GM21723 (cell line): ENCODE data around the gene KCNE4.

Experiments used
- ATAC-seq: cut with Tn5 transposase; IDR thresholded peaks from one replicate; pipeline ENCODE4 v1.9.1; 2021; ENCODE audit warnings: mild to moderate bottlenecking, moderate library complexity; ENCODE audit not compliant: unreplicated experiment

KCNE4 gene

GRCh38 chr2:223051693-223052289, at the start of gene KCNE4:
Gene KCNE4, plus strand, starts transcription at chr2:223052190. Its CDS starts 641 bp downstream, at chr2:223052831.
- ATAC-seq = no peak

- ATAC-seq = no peak
These were observed 48.8 kb upstream of the KCNE4 start for GRCh38 chr2:223003191-223003590.

GRCh38 chr2:223005496-223005895, 46.5 kb upstream of the KCNE4 start:
- no peak for ATAC-seq

GRCh38 chr2:223007531-223007930, 44.5 kb upstream of the KCNE4 start:
- ATAC-seq = no peak

GRCh38 chr2:223008162-223008561, 43.8 kb upstream of the KCNE4 start:
- no peak for ATAC-seq

GRCh38 chr2:223008956-223009355, 43.0 kb upstream of the KCNE4 start:
- ATAC-seq = no peak

GRCh38 chr2:223010641-223011040, 41.3 kb upstream of the KCNE4 start:
- no peak for ATAC-seq

GRCh38 chr2:223012291-223012690, 39.7 kb upstream of the KCNE4 start:
- ATAC-seq = no peak

GRCh38 chr2:223019390-223019930, 32.5 kb upstream of the KCNE4 start:
- no peak for ATAC-seq

GRCh38 chr2:223019987-223020717, 31.8 kb upstream of the KCNE4 start:
- peak; percentile 99 for ATAC-seq

- ATAC-seq = no peak
These were observed 30.9 kb upstream of the KCNE4 start for GRCh38 chr2:223020971-223021675.

- ATAC-seq = no peak
These were observed 25.5 kb upstream of the KCNE4 start for GRCh38 chr2:223026357-223027110.

- no peak for ATAC-seq
These were observed 24.5 kb upstream of the KCNE4 start for GRCh38 chr2:223027442-223027841.

GRCh38 chr2:223029287-223029686, 22.7 kb upstream of the KCNE4 start:
- no peak for ATAC-seq

- no peak for ATAC-seq
These were observed 19.5 kb upstream of the KCNE4 start for GRCh38 chr2:223032187-223033142.

- no peak for ATAC-seq
These were observed 17.6 kb upstream of the KCNE4 start for GRCh38 chr2:223034221-223034975.

- no peak for ATAC-seq
These were observed 15.1 kb upstream of the KCNE4 start for GRCh38 chr2:223036790-223037444.

GRCh38 chr2:223037445-223037800, 14.6 kb upstream of the KCNE4 start:
- ATAC-seq = no peak

GRCh38 chr2:223039618-223040017, 12.4 kb upstream of the KCNE4 start:
- ATAC-seq = no peak
